Measurements from ENCODE around the gene PUM1. TPM values are rescaled to one million over a fixed set of nuclear protein-coding genes. Genes with fewer than 3 reads are reported as not detected.

PUM1 gene
- total and polyA plus RNA-seq, 10 of the 15 experiments (the other 5 are each of a cell fraction or from before 2014, with no cell fraction given): 21.4 to 75.3 (median 42.4) TPM

- no peak overlapping the region for H2AFZ ChIP-seq (ENCODE audit: control insufficient read depth, low read depth, low read length)
- no peak overlapping the region for H3K27ac ChIP-seq (ENCODE audit: control insufficient read depth, insufficient read depth)
- ChIA-PET POLR2A (interaction anchor here (1.0 kb wide), 1 partner anchor 31 kb away, joined by 3 read pairs; no protein-coding TSS in a partner anchor), SMC1A (ENCODE audit: uncharacterized antibody, unreplicated experiment) (no interaction called here), CTCF (interaction anchor here (0.6 kb wide), 1 partner anchor 11 kb away, joined by 4 read pairs; no protein-coding TSS in a partner anchor), RAD21 (ENCODE audit: unreplicated experiment) (no interaction called here)
- H3K79me2 ChIP-seq (ENCODE audit: control insufficient read depth, insufficient read depth, low read length): no peaks in the 10 kb centered on the region
- intact Hi-C loops (cut with micrococcal nuclease; ENCODE audit: unreplicated experiment) (no loop called here), in situ Hi-C loops (cut with MboI) (no loop called here)
- H3K36me3 ChIP-seq (ENCODE audit: control insufficient read depth in 2 of 2, insufficient read depth in 2 of 2, low read length in 1 of 2): no peaks in the 10 kb centered on the region
- no peak for DNase-seq (ENCODE audit: low read depth, low spot score)
- WGBS (ENCODE audit: insufficient coverage, insufficient replicate concordance, low lambda C conversion rate, missing lambda C conversion rate): 35% methylated on average over 6 of the region's 6 CpGs
- ATAC-seq: no peak
- H3K4me1 ChIP-seq (ENCODE audit: control insufficient read depth, insufficient read depth, low read length): no peaks in the 10 kb centered on the region
- no peak overlapping the region for H3K4me3 ChIP-seq
- H3K9me3 ChIP-seq (replicated peaks; ENCODE audit: control insufficient read depth, insufficient read depth, low read length): no peaks in the 10 kb centered on the region
- H3K27me3 ChIP-seq (replicated peaks in 1 of 2; ENCODE audit: control insufficient read depth in 2 of 2, insufficient read depth in 2 of 2, low read length in 1 of 2): no peaks in the 10 kb centered on the region
- H3K4me2 ChIP-seq (ENCODE audit: control insufficient read depth, insufficient read depth): no peak overlapping the region
- no peak overlapping the region for H3K9ac ChIP-seq (ENCODE audit: control insufficient read depth, insufficient read depth, low read length)
- TF ChIP-seq BACH1 (IDR thresholded peaks at IDR 0.05; ENCODE audit: borderline replicate concordance) (no peak), E4F1 (IDR thresholded peaks at IDR 0.05; ENCODE audit: borderline replicate concordance, partially characterized antibody) (no peak), BCLAF1 (IDR thresholded peaks at IDR 0.05) (no peak), YY1 (IDR thresholded peaks at IDR 0.05; ENCODE audit: low read depth, low read length) (no peak), TCF12 (IDR thresholded peaks at IDR 0.05; ENCODE audit: low read depth, low read length) (no peak), ATF7 (IDR thresholded peaks at IDR 0.05; ENCODE audit: low read depth) (no peak), ELK1 (IDR thresholded peaks at IDR 0.05; ENCODE audit: low read depth, low read length) (no peak), POLR2AphosphoS5 (IDR thresholded peaks at IDR 0.05; ENCODE audit: low read length) (no peak), HSF1 (IDR thresholded peaks at IDR 0.05; ENCODE audit: low read depth, low read length) (no peak), USF1 (IDR thresholded peaks at IDR 0.05; ENCODE audit: borderline replicate concordance, extremely low read length, insufficient read depth, low read depth, low read length) (no peak), ASH2L (IDR thresholded peaks at IDR 0.05; ENCODE audit: borderline replicate concordance, low read depth) (no peak), ZNF274 (IDR thresholded peaks at IDR 0.05; ENCODE audit: insufficient read depth, insufficient read length) (no peak)
- no peak for FAIRE-seq
- no TSS peak for BruUV-seq (replicated peaks)
- H4K20me1 ChIP-seq (ENCODE audit: control insufficient read depth, insufficient read depth): no peaks in the 10 kb centered on the region
Observed at GRCh38 chr1:31095985-31096384, 30.5 kb upstream of the PUM1 start.

Data from GM12878 (cell line).